GM19239 (cell line): ENCODE data around the gene EIF1AD.
A peak's percentile ranks its signal among the peaks of the same experiment; 100 is the strongest.
"Not testable (repeated sequence)": the region's sequence is repeated elsewhere in the genome, so short reads cannot be mapped to it uniquely, and the experiment has no call there.

Experiments used
- DNase-seq: peaks from one replicate; pipeline ENCODE4 v3.0.0; 2011; ENCODE audit warnings: low spot score; ENCODE audit not compliant: insufficient read length
- FAIRE-seq: peaks from 2 replicates; lab custom pipeline; 2011; peaks lifted over from hg19 to GRCh38; lab: Jason Lieb, UNC

EIF1AD gene

GRCh38 chr11:66023186-66023440, 21.2 kb upstream of the EIF1AD start:
- DNase-seq, FAIRE-seq: not testable (repeated sequence)

GRCh38 chr11:66022401-66023185, 20.6 kb upstream of the EIF1AD start:
- DNase-seq, result peak; percentile 89
- peak; percentile 85 for FAIRE-seq

GRCh38 chr11:66020618-66021357, 18.8 kb upstream of the EIF1AD start:
- FAIRE-seq (no peak), DNase-seq (no peak)

GRCh38 chr11:66020212-66020611, 18.3 kb upstream of the EIF1AD start:
- no peak for DNase-seq
- no peak for FAIRE-seq

- FAIRE-seq, result no peak
- no peak for DNase-seq
Observed at GRCh38 chr11:66017321-66017720, 15.4 kb upstream of the EIF1AD start.

GRCh38 chr11:66016793-66017177, 14.8 kb upstream of the EIF1AD start:
- FAIRE-seq (no peak), DNase-seq (no peak)

GRCh38 chr11:66015936-66016792, 14.2 kb upstream of the EIF1AD start:
- DNase-seq (no peak), FAIRE-seq (no peak)

GRCh38 chr11:66015454-66015881, 13.5 kb upstream of the EIF1AD start:
- FAIRE-seq (no peak), DNase-seq (no peak)

GRCh38 chr11:66014804-66015453, 13.0 kb upstream of the EIF1AD start:
- no peak for DNase-seq
- no peak for FAIRE-seq

GRCh38 chr11:66013762-66014100, 11.8 kb upstream of the EIF1AD start:
- FAIRE-seq (no peak), DNase-seq (no peak)

GRCh38 chr11:66012946-66013761, 11.2 kb upstream of the EIF1AD start:
- DNase-seq (no peak), FAIRE-seq (no peak)

- DNase-seq (no peak), FAIRE-seq (no peak)
Observed at GRCh38 chr11:66012371-66012945, 10.5 kb upstream of the EIF1AD start.

GRCh38 chr11:66011785-66012303, 9.9 kb upstream of the EIF1AD start, which contains the start of gene CST6:
CST6 (plus strand) TSS chr11:66012008; CDS start chr11:66012045, 37 bp downstream.
- DNase-seq (no peak), FAIRE-seq (no peak)

- FAIRE-seq (no peak), DNase-seq (no peak)
Observed at GRCh38 chr11:66011239-66011784, 9.4 kb upstream of the EIF1AD start.

- DNase-seq, FAIRE-seq: not testable (repeated sequence)
Observed at GRCh38 chr11:66010036-66010435, 8.1 kb upstream of the EIF1AD start.

- FAIRE-seq, result no peak
- no peak for DNase-seq
Observed at GRCh38 chr11:66008468-66009101, 6.6 kb upstream of the EIF1AD start.

- DNase-seq (no peak), FAIRE-seq (no peak)
Observed at GRCh38 chr11:66008095-66008467, 6.1 kb upstream of the EIF1AD start.

- FAIRE-seq, result no peak
- DNase-seq, result no peak
Observed at GRCh38 chr11:66007201-66007634, 5.3 kb upstream of the EIF1AD start.
